Activated CD4-positive, alpha-beta T cell treated with anti-CD3 and anti-CD28 coated beads, Interleukin-2, amount 50 U/mL, for 1 hour (primary cell): ENCODE measurements around the gene NCL.
"Not testable (repeated sequence)": the region's sequence is repeated elsewhere in the genome, so short reads cannot be mapped to it uniquely, and the experiment has no call there.

ENCODE experiments used
- DNase-seq: peaks from one replicate; pipeline ENCODE4 v3.0.0-alpha.2; 2020

Gene NCL

GRCh38 chr2:231429901-231430300 is 34.4 kb downstream of the NCL start:
- no peak for DNase-seq

GRCh38 chr2:231429152-231429551 is 35.1 kb downstream of the NCL start:
- no peak for DNase-seq

- DNase-seq, result no peak
Observed at GRCh38 chr2:231427116-231427515, 37.2 kb downstream of the NCL start.

GRCh38 chr2:231425811-231426703 is 38.2 kb downstream of the NCL start:
- DNase-seq, result no peak

GRCh38 chr2:231425291-231425810 is 38.9 kb downstream of the NCL start:
- DNase-seq, result no peak

GRCh38 chr2:231423176-231423575 is 41.1 kb downstream of the NCL start:
- DNase-seq, result no peak

GRCh38 chr2:231422056-231422455 is 42.2 kb downstream of the NCL start:
- no peak for DNase-seq

GRCh38 chr2:231421051-231421580 is 43.2 kb downstream of the NCL start:
- DNase-seq, result no peak

GRCh38 chr2:231418820-231419640 is 45.3 kb downstream of the NCL start:
- DNase-seq, result no peak

GRCh38 chr2:231415029-231415428 is 49.3 kb downstream of the NCL start:
- no peak for DNase-seq

- DNase-seq, result no peak
Observed at GRCh38 chr2:231413921-231414476, 50.3 kb downstream of the NCL start.

GRCh38 chr2:231413456-231413855 is 50.8 kb downstream of the NCL start:
- no peak for DNase-seq

GRCh38 chr2:231412618-231412963 is 51.7 kb downstream of the NCL start:
- no peak for DNase-seq

GRCh38 chr2:231411831-231412617 is 52.3 kb downstream of the NCL start:
- peak; percentile 29 for DNase-seq

GRCh38 chr2:231411237-231411636 is 53.0 kb downstream of the NCL start:
- DNase-seq, result no peak

- no peak for DNase-seq
Observed at GRCh38 chr2:231410293-231411004, 53.8 kb downstream of the NCL start.

GRCh38 chr2:231409776-231410175 is 54.5 kb downstream of the NCL start:
- no peak for DNase-seq

GRCh38 chr2:231408304-231408703 is 56.0 kb downstream of the NCL start:
- DNase-seq, result not testable (repeated sequence)

- not testable (repeated sequence) for DNase-seq
Observed at GRCh38 chr2:231407686-231408085, 56.6 kb downstream of the NCL start.

GRCh38 chr2:231405601-231406367 is 58.5 kb downstream of the NCL start:
- DNase-seq, result not testable (repeated sequence)

- DNase-seq, result not testable (repeated sequence)
Observed at GRCh38 chr2:231404183-231404578, 60.1 kb downstream of the NCL start.
